ENCODE measurements around the gene HDLBP. TPM values are rescaled to one million over a fixed set of nuclear protein-coding genes. Genes with fewer than 3 reads are reported as not detected.

Gene HDLBP
- 100 to 1,000 TPM; 325 to 426 (median 361) TPM for polyA plus RNA-seq (ENCODE audit: insufficient read length in 10 of 10)
- long read RNA-seq, donor 1, full-length matches to known transcripts, result 18 of 265 reads
- long read RNA-seq, donor 1, partial matches to known transcripts, result 229 of 265 reads
- long read RNA-seq, donor 1, other reads (novel, unspliced or antisense), result 18 of 265 reads
- long read RNA-seq, donor 2, full-length matches to known transcripts, result 12 of 226 reads
- long read RNA-seq, donor 2, partial matches to known transcripts, result 165 of 226 reads
- long read RNA-seq, donor 2, other reads (novel, unspliced or antisense), result 49 of 226 reads
- long read RNA-seq, donor 3, result 0 reads
- long read RNA-seq, donor 4, full-length matches to known transcripts, result 14 of 272 reads
- long read RNA-seq, donor 4, partial matches to known transcripts, result 258 of 272 reads
- long read RNA-seq, donor 4, other reads (novel, unspliced or antisense), result 0 of 272 reads
- long read RNA-seq, donor 5, transcript HDLBP-245 (2 exons, 356 nt), result major isoform, 15 of 333 reads
- long read RNA-seq, donor 5, transcript HDLBP-220 (3 exons, 683 nt), result minor isoform, 5 of 333 reads
- long read RNA-seq, donor 5, partial matches to known transcripts, result 248 of 333 reads
- long read RNA-seq, donor 5, other reads (novel, unspliced or antisense), result 62 of 333 reads
- long read RNA-seq, donor 6, full-length matches to known transcripts, result 21 of 433 reads
- long read RNA-seq, donor 6, partial matches to known transcripts, result 393 of 433 reads
- long read RNA-seq, donor 6, other reads (novel, unspliced or antisense), result 19 of 433 reads
- long read RNA-seq, donor 7, full-length matches to known transcripts, result 25 of 222 reads
- long read RNA-seq, donor 7, partial matches to known transcripts, result 197 of 222 reads
- long read RNA-seq, donor 7, other reads (novel, unspliced or antisense), result 0 of 222 reads
- long read RNA-seq, donor 8, full-length matches to known transcripts, result 17 of 275 reads
- long read RNA-seq, donor 8, partial matches to known transcripts, result 232 of 275 reads
- long read RNA-seq, donor 8, other reads (novel, unspliced or antisense), result 26 of 275 reads
- long read RNA-seq, donor 9, full-length matches to known transcripts, result 7 of 13 reads
- long read RNA-seq, donor 9, partial matches to known transcripts, result 6 of 13 reads
- long read RNA-seq, donor 9, other reads (novel, unspliced or antisense), result 0 of 13 reads

- peak; percentile 99 to 100 (median 100) for DNase-seq
Measured at GRCh38 chr2:241315093-241315878, at the start of gene HDLBP. Gene HDLBP (minus strand): TSS chr2:241315672. CDS start chr2:241266869, 48,803 bp downstream.

DNA sequence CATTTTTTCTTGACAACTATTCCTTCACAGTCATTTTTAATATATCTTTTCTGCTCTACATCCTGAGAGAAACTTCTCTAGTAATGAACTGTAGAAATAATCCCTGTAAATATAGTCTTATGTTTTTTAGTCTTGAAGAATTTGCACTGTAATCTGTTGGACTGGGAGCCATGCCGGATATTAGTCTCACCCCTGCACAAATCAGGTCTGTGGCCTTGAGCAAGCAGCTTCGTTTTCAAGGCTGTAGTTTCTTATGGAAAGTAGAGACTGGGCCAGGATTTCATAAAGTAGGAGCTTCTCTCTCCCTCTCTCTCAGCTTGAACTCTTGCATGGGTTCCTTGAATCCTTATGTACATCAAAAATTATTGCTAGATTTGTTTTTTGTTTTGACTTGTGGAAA, 49.3 kb upstream of the HDLBP start:
- DNase-seq, result no peak

DNA sequence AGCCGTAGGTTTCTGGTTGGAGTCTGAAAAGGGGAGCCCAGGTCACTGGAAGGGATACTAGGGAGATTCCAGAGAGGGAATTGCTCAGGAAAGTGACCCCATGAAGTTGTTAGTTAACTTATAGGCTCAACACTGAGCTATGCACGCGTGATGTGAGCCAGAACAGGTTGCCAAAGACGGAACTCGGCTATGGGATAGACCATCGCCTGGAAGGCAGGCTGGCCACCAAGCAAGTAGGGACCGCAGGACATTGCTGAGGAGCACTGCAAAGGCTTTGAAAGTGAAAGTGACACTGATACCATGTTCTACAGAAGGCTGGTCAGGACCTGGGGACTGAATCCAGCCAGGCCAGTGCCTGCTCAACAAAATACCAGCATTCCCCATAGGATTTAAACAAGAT, 48.0 kb upstream of the HDLBP start:
- DNase-seq, result no peak

- DNase-seq, result no peak
Measured at GRCh38 chr2:241359481-241360045, 44.1 kb upstream of the HDLBP start.

DNA sequence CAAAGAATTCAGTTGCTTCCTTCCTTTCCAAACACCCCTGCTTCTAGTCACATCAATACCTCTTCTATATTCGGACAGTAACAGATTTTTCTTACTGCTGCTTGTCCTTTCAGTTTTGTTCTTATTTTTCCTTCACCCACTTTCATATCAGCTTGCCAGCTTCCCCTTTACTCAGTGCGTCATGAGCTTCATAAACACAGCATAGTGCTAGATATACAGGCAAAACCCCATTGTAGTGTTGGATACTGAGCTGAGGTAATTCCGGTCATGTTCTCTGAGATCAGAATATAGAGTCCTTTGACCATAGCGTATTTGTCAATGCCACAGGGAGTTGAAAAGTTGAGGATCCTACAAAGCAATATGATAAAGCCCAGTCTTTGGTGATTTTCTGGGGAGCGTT, 43.0 kb upstream of the HDLBP start:
- DNase-seq, result no peak

- DNase-seq, result no peak
Measured at GRCh38 chr2:241357531-241357930, 42.1 kb upstream of the HDLBP start.

- no peak for DNase-seq
Measured at GRCh38 chr2:241356871-241357260, 41.4 kb upstream of the HDLBP start.

- peak; percentile 98 to 99 (median 98) for DNase-seq
Measured at GRCh38 chr2:241355983-241356870, 40.8 kb upstream of the HDLBP start, which contains the start of gene FARP2. Gene FARP2 (plus strand): TSS chr2:241356285. CDS start chr2:241373108, 16,823 bp downstream.

GRCh38 chr2:241354668-241355658, 39.5 kb upstream of the HDLBP start:
- peak; percentile 30 to 73 (median 38) for DNase-seq

DNA sequence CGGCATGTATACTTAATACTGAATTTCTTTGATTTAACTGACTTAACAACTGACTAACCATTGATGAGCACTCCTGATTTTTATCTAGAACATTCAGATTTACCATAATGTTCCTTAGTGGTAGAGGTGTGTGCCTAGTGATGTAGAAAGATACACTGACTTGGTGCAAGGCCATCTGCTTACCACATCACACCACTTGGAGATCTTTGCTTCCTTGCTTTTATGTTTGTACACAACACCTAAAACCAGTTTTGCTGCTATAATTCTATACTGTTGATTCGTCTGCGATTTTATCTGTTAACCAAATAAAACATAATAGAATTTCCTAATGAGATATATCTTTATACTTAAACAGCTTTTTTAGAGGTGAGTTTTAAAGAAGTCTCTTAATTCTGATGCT, 36.8 kb upstream of the HDLBP start:
- DNase-seq, result no peak

- no peak for DNase-seq
Measured at GRCh38 chr2:241351640-241352031, 36.2 kb upstream of the HDLBP start.

GRCh38 chr2:241350878-241351639, 35.6 kb upstream of the HDLBP start:
- no peak for DNase-seq

- no peak for DNase-seq
Measured at GRCh38 chr2:241350530-241350877, 35.0 kb upstream of the HDLBP start.

GRCh38 chr2:241349941-241350340, 34.5 kb upstream of the HDLBP start:
- DNase-seq, result no peak

DNA sequence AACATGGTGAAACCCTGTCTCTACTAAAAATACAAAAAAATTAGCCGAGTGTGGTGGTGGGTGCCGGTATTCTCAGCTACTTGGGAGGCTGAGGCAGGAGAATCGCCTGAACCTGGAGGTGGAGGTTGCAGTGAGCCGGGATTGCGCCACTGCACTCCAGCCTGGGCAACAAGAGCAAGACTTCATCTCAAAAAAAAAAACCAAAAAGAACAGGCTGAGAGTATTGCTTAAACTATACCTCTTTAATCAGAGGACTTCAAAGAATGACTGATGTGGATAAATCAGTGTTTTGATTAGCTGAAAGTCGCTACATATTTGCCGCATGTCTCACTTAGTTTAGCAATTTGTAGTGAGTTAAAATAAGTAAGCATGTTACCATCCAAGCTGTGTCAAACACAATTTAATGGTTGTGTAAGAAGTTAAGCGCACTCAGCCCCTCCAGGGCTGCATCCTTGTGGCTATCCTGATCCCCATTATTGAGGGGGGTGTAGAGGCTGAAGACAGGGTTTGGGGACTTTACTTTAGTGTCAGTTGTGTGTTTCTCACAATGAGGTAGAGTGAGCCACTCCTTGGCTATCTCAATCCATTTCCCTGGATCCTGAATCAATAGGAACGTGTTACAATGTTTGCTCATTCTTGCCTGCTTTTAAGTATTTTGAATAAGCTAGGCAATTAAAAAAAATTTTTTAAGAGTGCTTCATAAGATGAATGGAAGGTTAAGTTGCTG, 29.6 kb upstream of the HDLBP start:
- no peak for DNase-seq

DNA sequence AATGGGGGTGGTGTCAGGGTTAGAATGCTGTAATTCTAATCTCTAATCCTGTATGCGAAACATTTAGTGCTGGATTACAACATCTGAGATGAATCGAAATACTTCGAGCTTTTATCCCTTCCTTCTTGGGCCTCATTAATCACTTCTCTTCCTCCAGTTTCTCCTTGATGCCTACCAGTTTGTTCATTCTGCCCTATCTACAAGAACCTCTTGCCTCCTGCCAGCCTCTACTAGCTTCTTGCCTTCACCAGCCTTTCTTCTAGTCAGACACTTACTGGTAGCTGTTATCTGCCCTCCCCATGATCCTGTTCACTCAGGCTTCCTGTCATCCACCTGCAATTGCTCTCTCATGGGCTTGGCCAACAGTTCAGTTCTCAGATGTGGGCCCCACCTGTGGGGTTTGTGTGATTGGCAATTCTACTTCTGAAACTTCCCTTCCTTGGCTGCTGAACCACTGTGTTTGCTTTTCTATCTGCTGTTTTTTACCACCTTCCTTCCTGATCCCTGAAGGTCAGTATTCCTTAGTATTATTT, 25.2 kb upstream of the HDLBP start:
- no peak for DNase-seq
